Endometrial microvascular endothelial cells (primary cell): Measurements from ENCODE around the gene DCPS. TPM values are rescaled to one million over a fixed set of nuclear protein-coding genes. Genes with fewer than 3 reads are reported as not detected.
"Not testable (repeated sequence)": the region's sequence is repeated elsewhere in the genome, so short reads cannot be mapped to it uniquely, and the experiment has no call there.

ENCODE experiments used
- in situ Hi-C: cut with HindIII; loops from 2 replicates; pipeline ENCODE4 v1.10.0; 2017; ENCODE audit warnings: low sequenced_read_pairs, low pct_unique_long_range_greater_than_20kb; ENCODE audit errors: inconsistent ontology term
- total RNA-seq: library from RNA; depleted of rRNA; stranded (reverse); fragments of >200 nt; gene quantifications from one replicate; pipeline ENCODE4 v1.2.3, GENCODE V29; 2015; ENCODE audit errors: inconsistent ontology term

Gene DCPS
- total RNA-seq, 1 donor from 2014 or later: 29.1 TPM

DNA sequence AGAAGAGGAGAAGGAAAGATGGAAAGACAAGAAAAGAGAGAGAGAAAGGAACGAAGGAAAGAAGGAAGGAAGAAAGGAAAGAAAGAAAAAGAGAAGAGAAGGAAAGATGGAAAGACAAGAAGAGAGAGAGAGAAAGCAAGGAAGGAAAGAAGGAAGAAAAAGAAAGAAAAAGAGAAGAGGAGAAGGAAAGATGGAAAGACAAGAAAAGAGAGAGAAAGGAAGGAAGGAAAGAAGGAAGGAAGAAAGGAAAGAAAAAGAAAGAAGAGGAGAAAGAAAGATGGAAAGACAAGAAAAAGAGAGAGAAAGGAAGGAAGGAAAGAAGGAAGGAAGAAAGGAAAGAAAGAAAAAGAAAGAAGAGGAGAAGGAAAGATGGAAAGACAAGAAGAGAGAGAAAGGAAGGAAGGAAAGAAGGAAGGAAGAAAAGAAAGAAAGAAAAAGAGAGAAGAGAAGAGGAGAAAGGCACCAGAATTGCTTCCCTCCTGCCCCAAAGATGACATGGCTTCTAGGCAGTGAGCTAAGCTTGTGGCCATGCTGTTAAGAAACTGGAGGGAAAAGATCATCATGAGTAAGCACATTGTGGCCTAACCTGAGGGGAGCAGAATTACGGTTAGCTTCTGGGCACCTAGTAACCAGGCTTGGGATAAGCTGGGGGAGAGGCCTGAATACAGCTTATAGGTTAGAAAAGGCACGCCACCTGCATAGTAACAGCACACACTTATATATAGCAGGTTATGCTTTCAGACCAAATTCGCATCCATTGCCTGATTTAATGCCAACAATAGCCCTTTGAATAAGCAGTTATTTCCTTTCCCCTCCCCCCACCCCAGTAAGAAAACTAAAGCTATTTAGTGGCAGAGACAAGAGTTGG, 49.3 kb downstream of the DCPS start:
- in situ Hi-C loops: no loop called here

GRCh38 chr11:126354631-126355323, 50.9 kb downstream of the DCPS start:
- in situ Hi-C loops: no loop called here

DNA sequence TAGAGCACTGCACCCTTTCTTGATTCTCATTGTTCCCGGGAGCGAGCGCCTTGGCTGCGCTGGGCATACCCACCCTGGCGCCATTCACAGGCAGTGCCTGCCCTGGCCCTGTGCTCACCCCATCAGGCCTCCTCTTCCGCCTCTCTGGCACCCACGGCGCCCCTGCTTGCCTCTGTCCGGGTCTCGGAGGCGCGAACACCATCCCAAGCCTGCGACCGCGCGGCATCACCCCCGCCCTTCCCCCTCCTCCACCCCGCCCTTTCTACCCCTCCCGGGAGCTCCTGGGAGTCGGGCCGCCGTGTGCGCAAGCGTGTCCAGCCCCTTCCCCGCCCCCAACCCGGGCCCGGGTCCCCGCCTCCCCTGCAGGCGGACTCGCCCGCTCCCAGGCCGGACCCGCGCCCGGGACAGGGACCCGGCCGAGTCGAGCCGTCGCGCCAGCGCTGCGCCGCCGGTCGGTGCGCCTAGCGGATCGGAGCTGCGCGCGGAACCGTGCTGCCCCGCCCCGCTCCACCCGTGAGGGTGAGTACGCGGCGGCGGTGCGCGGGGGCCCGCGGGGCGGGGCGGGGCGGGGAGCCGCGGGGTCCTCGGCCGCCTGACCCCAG, 51.6 kb downstream of the DCPS start, which contains the start of gene ST3GAL4:
Gene ST3GAL4, plus strand, starts transcription at position 363 of the 602 bp plus-strand sequence. CDS start 50,470 bp downstream, outside the sequence.
- in situ Hi-C loops: no loop called here

GRCh38 chr11:126355926-126356897, 52.4 kb downstream of the DCPS start:
- in situ Hi-C loops: no loop called here

DNA sequence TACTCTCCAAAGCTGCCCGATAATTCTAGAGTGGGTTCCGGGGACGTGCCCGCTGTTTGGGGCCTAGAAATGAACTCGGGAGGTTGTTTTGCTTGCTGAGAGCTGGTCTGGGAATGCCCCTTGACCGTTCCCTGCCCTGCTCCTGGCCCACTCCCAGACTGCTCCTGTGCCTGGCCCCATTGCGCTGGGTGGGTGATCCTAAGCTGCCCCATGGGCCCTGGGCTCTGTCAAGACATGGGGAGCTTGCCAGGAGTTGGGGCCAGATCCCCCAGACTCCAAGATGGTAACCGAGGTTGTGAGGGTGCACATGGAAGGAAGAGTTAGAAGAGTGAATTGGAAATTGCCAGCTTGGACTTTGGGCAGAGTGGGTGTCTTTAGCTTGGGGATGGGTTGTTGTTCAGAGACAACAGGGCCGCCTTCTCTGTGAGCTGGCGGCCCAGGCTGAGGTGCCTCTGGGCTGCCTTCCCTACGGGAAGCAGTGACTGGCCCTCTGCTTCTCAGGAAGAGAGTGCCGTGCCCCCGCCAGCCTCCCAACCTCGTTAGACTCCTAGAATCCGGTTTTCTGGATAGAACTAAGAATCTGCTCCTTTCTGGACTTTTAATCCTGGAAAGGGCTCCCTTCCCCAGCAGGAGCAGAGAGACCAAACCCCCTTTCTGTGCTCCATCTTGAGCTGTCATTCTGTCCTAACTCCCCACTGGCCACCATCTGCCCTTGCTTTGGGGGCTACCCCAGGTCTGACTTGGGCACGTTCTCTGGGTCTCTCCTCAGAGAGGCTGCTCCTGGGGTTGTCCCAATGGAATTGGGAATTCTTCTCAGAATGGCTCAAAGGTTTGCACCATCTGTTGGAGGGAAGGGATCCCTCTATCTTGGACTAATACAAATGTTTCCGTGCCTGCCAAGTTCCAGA, 53.4 kb downstream of the DCPS start:
- in situ Hi-C loops: no loop called here

DNA sequence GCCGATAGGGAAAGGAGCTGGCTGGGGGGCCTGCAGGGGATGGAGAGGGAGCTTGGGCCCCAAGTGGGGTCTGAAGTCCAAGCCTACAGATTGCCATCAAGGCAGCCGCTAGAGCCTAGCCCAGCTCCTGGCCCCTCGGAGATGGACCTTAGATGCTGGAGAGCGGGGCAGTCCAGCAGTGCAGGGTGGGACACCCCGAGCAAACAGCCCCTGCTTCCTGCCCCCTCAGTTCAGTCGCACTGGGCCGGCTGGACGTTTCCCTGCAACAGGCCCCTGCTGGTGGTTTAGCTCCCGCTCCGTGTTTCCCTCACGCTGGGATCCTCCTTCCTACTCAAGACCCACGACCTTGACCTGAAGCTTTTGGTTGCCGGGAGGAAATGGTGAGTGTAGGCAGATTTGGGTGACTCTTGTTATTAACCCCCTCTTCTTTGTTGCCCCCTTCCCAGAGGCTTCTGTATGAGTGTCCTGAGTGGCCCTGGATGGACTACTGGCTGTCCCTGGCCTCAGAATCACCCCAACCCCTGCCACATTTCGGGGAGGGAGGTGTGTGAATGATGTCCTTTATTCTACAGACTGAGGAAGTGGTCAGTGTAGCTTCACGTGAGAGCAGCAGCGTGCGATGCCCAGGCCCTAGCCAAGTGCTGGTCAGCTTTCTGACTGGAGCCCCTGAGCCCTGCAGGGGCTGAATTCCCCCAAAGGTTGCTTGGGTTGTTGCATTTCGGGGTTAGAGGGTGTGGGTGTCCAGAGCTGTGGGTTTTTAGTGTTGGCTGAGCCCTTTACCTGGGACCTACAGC, 54.3 kb downstream of the DCPS start:
- in situ Hi-C loops: no loop called here

DNA sequence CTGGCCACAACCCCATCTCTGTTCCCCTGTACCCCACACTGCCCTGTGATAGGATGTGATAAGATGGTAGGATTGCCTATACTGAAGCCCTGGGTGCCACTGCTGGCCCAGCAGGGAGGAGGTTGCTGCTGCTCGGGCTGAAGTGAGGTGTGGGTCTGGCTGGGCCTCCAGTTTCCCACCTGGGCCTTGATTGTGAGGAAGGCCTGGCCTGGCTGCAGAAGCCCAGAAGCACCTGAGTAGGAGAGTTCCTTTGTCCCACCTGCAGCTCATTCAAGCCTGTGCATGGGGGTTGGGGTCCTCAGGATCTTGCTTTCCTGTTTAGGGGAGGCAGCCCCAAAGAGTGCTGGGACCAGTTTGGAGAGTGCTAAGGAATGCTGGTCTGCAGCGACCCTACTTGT, 54.9 kb downstream of the DCPS start:
- in situ Hi-C loops: no loop called here

GRCh38 chr11:126359431-126360048, 55.7 kb downstream of the DCPS start:
- in situ Hi-C loops: no loop called here

- in situ Hi-C loops: no loop called here
Measured at GRCh38 chr11:126360049-126360446, 56.2 kb downstream of the DCPS start.

DNA sequence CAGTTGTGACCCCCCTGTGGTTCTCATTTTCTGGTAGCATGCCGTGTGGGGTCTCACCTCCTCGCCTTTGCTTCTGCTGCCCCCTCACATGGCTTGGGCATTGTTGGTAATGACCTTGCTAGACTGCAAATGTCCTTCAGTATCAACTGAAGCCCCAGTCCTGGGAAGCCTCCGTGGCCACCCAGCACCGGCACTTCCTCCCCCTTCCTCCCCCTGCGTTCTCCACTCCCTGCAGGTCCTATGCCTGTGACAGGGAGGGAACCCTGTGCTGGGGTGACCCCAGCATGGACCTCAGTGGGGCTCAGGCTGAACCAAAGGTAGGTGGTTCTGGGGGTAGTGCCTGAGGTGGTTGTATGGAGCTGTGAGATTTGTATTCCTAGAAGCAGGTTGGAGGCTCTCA, 57.5 kb downstream of the DCPS start:
- in situ Hi-C loops: no loop called here

DNA sequence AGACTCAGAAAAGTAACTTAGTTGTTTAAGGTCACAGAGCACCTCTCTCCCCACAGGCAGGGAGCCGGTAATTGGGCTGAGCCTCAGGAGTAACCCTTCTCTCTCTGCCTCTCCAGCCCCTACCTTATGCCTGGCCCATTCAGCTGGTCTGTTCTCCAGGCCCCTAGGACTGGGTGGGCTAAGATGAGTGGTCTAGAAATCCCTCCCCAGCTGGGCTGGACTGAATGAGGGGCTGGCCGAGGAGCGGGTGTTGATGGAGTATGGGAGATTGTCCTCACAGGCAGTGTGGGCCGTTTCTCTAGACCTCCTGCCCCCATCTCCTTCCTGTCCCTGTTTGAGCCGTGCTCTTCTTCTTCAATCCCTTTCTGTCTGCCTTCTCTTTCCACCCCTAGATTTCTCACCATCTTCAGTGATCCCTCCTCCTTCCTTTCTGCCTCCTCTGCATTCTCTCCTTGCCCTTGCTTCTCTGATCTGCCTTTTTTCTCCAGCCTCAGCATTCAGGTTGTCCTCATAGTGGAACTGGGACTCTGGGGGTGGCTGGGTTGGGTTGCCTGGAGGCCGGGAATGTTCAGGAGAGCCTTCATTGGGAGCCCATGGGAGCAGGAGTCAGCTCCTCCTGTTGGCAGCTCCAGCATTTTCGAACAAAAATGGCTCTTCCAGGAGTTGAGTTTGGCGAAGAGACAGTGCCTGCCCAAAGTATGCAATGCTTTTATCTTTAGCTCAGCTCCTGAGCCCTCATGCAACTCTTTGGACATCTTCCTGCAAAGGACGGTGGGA, 59.2 kb downstream of the DCPS start:
- in situ Hi-C loops: no loop called here

- in situ Hi-C loops: no loop called here
Measured at GRCh38 chr11:126363706-126364248, 59.9 kb downstream of the DCPS start.

DNA sequence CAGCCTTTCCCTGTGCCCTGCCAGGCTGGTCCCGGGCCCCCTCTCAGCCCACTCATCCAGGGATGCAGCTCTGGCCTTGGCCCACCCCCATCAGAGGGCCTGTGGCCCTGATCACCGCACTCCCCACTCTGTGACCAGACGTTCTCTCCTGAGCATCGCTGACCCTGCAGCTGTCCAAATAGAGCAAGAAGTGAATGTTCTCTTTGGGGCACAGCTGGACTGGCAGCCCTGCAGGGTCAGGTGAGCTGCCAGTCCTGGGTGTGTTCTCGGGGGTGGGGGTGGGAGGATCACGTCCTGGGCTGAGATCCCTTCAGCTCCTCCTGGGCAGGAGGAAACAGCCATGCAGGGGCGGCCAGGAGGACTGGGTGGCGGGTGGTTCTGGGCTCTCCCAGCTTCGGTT, 60.9 kb downstream of the DCPS start:
- in situ Hi-C loops: not testable (repeated sequence)

DNA sequence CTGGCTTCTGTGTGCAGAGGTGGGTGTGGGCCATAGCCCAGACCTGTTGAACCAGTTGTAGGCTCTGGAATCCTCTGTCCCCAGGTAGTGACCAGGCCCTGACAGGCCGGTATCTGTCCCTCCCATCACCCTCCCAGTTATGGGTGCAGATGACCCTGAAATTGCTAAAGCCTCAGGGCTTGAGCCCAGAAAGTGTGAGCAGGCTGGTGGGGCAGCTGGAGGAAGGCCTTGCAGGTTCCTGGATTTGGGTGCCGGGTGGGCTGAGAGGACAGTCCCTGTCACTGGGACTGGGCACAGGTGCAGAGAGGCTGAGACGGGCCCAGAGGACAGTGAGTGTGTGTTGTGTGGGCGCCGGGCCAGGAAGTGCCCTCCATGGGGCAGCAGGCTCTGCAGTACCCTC, 61.6 kb downstream of the DCPS start:
- in situ Hi-C loops: not testable (repeated sequence)

- in situ Hi-C loops: no loop called here
Measured at GRCh38 chr11:126366064-126366822, 62.4 kb downstream of the DCPS start.
